GM12892 (cell line): Measurements from ENCODE around the gene SPINK8.

Experiments
- POLR2A ChIP-seq: IDR thresholded peaks from 2 replicates; pipeline ENCODE4 v1.6.1; 2011; ENCODE audit warnings: low read depth, low read length, control low read depth
- TAF1 ChIP-seq: IDR thresholded peaks from 2 replicates; pipeline ENCODE4 v1.6.1; 2011; ENCODE audit warnings: low read depth, mild to moderate bottlenecking, control low read depth, low read length, borderline replicate concordance

DNA sequence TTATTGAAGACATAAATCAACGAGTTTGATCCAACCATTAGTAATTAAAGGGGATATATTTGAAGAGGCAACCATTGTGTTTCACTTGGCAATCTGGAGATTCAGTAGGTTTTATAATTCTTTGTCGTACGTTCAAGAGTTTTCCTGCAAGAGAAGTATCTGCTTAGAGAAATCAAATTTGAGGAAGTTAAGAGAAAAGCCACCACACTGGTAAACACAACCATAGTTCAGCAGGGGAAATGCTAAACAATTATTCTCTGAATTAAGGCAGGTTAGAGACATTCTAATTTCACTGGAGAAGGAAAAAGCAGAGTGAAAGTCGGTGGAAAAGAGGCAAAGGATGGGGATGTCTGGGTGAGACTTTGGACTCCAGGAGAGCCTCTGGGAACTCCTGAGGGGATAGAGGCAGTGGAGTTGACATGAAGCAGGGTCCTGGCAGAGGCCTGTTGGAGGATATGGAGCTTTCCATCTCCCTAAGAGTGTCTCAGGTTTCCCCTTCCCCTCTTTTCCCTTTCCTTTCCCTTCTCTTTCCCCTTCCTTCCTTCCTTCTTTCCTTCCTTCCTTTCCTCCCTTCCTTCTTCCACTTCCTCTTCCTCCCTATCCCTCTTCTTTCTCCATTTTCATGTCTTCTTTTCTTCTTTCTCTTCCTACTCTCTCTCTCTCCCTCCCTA lies 26.5 kb downstream of the SPINK8 start:
- TF ChIP-seq TAF1 (no peak), POLR2A (no peak)
